ENCODE measurements around the gene COL9A1. TPM values are rescaled to one million over a fixed set of nuclear protein-coding genes. Genes with fewer than 3 reads are reported as not detected.

The COL9A1 gene
- total RNA-seq, 4 donors from 2014 or later = 0.07 to 0.81 (median 0.27) TPM; not detected in 1

DNA sequence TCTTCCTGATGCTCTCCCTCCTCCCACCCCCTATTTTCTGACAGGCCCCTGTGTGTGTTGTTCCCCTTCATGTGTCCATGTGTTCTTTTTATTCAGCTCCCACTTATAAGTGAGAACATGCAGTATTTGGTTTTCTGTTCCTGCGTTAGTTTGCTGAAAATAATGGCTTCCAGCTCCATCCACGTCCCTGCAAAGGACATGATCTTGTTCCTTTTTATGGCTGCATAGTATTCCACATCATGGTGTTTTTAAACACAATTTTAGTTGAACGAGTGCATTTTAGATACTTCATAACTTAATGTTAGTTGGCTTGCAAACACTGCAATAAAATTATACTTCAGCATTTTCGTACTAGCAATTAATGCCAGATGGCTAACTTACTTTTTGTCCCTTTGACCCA, 28.5 kb downstream of the COL9A1 start:
- WGBS, 2 donors (ENCODE audit: low coverage in 1 of 2) = 79 to 83% methylated on average over 3 to 4 of the region's 4 CpGs
- no peak for ATAC-seq
- Histone ChIP-seq H3K4me1 (no peaks in the 10 kb centered on the region), H3K9me3 (no peaks in the 10 kb centered on the region), H3K27ac (no peak overlapping the region), H3K27me3 (no peaks in the 10 kb centered on the region), H3K4me3 (no peak overlapping the region), H3K36me3 (no peaks in the 10 kb centered on the region)
- TF ChIP-seq EP300 (IDR thresholded peaks at IDR 0.05) (no peak), POLR2A (IDR thresholded peaks at IDR 0.05) (no peak), POLR2AphosphoS5 (IDR thresholded peaks at IDR 0.05) (no peak)
- TF ChIP-seq, protein P1, sequence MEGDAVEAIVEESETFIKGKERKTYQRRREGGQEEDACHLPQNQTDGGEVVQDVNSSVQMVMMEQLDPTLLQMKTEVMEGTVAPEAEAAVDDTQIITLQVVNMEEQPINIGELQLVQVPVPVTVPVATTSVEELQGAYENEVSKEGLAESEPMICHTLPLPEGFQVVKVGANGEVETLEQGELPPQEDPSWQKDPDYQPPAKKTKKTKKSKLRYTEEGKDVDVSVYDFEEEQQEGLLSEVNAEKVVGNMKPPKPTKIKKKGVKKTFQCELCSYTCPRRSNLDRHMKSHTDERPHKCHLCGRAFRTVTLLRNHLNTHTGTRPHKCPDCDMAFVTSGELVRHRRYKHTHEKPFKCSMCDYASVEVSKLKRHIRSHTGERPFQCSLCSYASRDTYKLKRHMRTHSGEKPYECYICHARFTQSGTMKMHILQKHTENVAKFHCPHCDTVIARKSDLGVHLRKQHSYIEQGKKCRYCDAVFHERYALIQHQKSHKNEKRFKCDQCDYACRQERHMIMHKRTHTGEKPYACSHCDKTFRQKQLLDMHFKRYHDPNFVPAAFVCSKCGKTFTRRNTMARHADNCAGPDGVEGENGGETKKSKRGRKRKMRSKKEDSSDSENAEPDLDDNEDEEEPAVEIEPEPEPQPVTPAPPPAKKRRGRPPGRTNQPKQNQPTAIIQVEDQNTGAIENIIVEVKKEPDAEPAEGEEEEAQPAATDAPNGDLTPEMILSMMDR (IDR thresholded peaks at IDR 0.05) = no peak

DNA sequence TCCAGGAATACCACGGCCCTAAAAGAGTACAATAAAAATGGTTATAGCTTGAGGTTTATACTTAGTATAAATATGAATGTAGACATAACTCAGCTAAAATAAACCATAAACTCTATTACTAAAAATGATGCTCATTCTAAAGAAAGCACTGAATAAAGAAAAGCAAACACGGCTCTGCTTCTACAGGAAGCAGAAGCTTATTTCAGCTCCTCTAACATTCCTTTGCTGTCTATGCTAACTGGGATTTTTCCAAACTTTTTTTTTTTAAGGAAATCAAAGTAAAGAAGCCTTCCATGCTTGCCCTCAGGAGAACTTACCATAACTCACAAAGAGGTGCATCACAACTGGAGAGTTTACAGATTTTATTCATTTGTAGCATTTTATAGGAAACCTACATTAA, 30.8 kb downstream of the COL9A1 start:
- H3K36me3 ChIP-seq = no peaks in the 10 kb centered on the region
- 25 to 32% methylated on average over 2 of the region's 2 CpGs for WGBS, 2 donors (ENCODE audit: low coverage in 1 of 2)
- TF ChIP-seq EP300 (IDR thresholded peaks at IDR 0.05) = no peak
- TF ChIP-seq POLR2A (IDR thresholded peaks at IDR 0.05) = no peak
- TF ChIP-seq, protein P1 (IDR thresholded peaks at IDR 0.05) = no peak
- no peak for TF ChIP-seq POLR2AphosphoS5 (IDR thresholded peaks at IDR 0.05)
- H3K4me3 ChIP-seq = no peak overlapping the region
- H3K4me1 ChIP-seq = no peaks in the 10 kb centered on the region
- H3K27me3 ChIP-seq = no peaks in the 10 kb centered on the region
- no peaks in the 10 kb centered on the region for H3K9me3 ChIP-seq
- ATAC-seq = no peak
- H3K27ac ChIP-seq = no peak overlapping the region

DNA sequence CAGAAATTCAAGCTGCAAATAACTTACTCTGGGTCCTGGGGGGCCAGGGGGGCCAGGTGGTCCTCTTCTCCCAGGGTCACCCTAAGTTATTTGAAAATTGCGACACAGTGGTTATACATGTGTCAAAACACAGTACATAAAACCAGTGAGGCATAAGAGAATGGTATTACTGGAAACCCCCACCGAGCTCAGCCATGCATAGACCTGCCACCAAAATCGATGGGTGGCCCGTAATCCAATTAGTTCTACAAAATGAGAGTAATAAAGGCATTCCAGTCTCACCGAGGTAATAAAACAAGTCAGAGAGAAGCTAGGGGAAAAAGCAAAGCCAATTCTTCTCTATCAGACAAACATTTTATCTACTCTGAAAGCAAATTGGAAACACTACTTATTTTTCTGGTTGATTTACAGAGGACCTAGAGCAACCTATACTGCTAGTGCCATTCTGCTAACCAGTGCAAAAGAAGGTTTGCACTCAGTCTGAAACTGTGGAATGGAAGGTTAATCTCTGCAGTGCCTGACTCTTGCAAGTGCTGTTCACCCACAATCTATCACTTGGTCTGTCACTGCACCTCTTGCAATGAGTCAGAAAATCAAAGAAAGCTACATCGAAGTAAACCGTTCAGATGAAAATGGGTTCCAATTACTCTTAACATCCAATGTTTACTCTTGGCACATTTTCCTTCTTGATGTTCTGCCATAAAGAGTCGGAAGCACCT, 32.4 kb downstream of the COL9A1 start:
- no peaks in the 10 kb centered on the region for H3K9me3 ChIP-seq
- TF ChIP-seq POLR2AphosphoS5 (IDR thresholded peaks at IDR 0.05) (no peak), EP300 (IDR thresholded peaks at IDR 0.05) (no peak), POLR2A (IDR thresholded peaks at IDR 0.05) (no peak)
- TF ChIP-seq, protein P1 (IDR thresholded peaks at IDR 0.05) = no peak
- H3K36me3 ChIP-seq = no peaks in the 10 kb centered on the region
- no peaks in the 10 kb centered on the region for H3K4me1 ChIP-seq
- H3K27ac ChIP-seq = no peak overlapping the region
- 21 to 61% methylated on average over 4 to 8 of the region's 8 CpGs for WGBS, 2 donors (ENCODE audit: low coverage in 1 of 2)
- H3K4me3 ChIP-seq = no peak overlapping the region
- no peaks in the 10 kb centered on the region for H3K27me3 ChIP-seq
- no peak for ATAC-seq

DNA sequence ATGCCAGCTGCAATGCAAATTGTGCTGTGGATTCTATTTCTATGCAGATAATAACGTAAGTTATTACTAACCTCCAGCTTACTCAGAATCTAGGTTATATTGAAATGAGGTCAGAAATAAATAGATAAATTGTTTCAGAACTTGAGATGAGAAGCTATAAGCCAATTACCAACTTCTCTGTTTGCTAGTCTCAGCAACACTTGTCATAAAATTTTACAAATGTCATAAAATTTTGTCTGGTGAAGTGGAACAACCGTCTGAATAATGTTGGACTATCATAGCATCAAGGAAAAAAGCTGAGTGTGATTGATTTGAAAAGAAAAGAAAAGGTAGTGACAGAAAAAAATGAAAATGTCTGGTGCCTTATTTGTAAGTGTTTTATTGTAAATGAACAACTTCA, 36.7 kb downstream of the COL9A1 start:
- Histone ChIP-seq H3K4me1 (no peaks in the 10 kb centered on the region), H3K36me3 (no peaks in the 10 kb centered on the region), H3K27me3 (no peaks in the 10 kb centered on the region), H3K9me3 (no peaks in the 10 kb centered on the region), H3K4me3 (no peak overlapping the region), H3K27ac (no peak overlapping the region)
- 60 to 61% methylated on average over 2 of the region's 2 CpGs for WGBS, 2 donors (ENCODE audit: low coverage in 1 of 2)
- no peak for ATAC-seq
- TF ChIP-seq POLR2A (IDR thresholded peaks at IDR 0.05) (no peak), POLR2AphosphoS5 (IDR thresholded peaks at IDR 0.05) (no peak), EP300 (IDR thresholded peaks at IDR 0.05) (no peak)
- TF ChIP-seq, protein P1 (IDR thresholded peaks at IDR 0.05) = no peak

DNA sequence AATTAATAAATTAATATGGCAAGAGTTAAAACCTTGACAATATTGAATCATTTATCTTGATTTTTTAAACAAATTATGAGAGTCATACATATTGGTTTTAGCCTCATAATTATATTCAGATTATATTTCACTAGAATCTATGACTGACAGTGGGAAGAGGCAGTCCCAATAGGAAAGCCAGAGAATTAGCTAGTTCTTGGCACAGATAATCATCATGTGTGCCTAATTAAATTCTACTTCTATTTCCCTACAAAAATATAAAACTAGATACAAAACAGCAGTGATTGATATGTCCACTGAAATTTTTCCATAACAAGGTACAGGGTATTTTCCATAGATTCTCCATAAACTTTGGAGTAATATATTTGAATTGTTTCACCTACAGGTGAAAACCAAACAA, 38.6 kb downstream of the COL9A1 start:
- no peaks in the 10 kb centered on the region for H3K4me1 ChIP-seq
- H3K9me3 ChIP-seq = no peaks in the 10 kb centered on the region
- H3K27ac ChIP-seq = no peak overlapping the region
- no peak overlapping the region for H3K4me3 ChIP-seq
- TF ChIP-seq, protein P1 (IDR thresholded peaks at IDR 0.05) = no peak
- TF ChIP-seq EP300 (IDR thresholded peaks at IDR 0.05) (no peak), POLR2A (IDR thresholded peaks at IDR 0.05) (no peak), POLR2AphosphoS5 (IDR thresholded peaks at IDR 0.05) (no peak)
- no peak for ATAC-seq
- no peaks in the 10 kb centered on the region for H3K27me3 ChIP-seq
- H3K36me3 ChIP-seq = no peaks in the 10 kb centered on the region
